ENCODE measurements around the gene DBNL. TPM values are rescaled to one million over a fixed set of nuclear protein-coding genes. Genes with fewer than 3 reads are reported as not detected.

Gene DBNL
- total RNA-seq, 1 donor from 2014 or later, result 94.5 TPM

- Mint-ChIP-seq H3K27ac (ENCODE audit: unreplicated experiment) (peak overlapping the region; percentile 96), H3K4me3 (ENCODE audit: unreplicated experiment) (peak overlapping the region; percentile 36), H3K27me3 (ENCODE audit: unreplicated experiment) (no peaks in the 10 kb centered on the region), H3K4me1 (ENCODE audit: unreplicated experiment) (peaks cover 74% of the 10 kb centered on the region), H3K36me3 (ENCODE audit: unreplicated experiment) (peaks cover 10% of the 10 kb centered on the region), H3K9me3 (ENCODE audit: unreplicated experiment) (no peaks in the 10 kb centered on the region)
- TF ChIP-seq CTCF (IDR thresholded peaks at IDR 0.05), result no peak
- DNase-seq (ENCODE audit: extremely low spot score, unreplicated experiment), result no peak
Observed at GRCh38 chr7:44101966-44102845, 57.7 kb downstream of the DBNL start.

GRCh38 chr7:44102846-44103565, 58.5 kb downstream of the DBNL start:
- no peak for TF ChIP-seq CTCF (IDR thresholded peaks at IDR 0.05)
- H3K27me3 Mint-ChIP-seq (ENCODE audit: unreplicated experiment), result no peaks in the 10 kb centered on the region
- H3K36me3 Mint-ChIP-seq (ENCODE audit: unreplicated experiment), result peaks cover 10% of the 10 kb centered on the region
- H3K9me3 Mint-ChIP-seq (ENCODE audit: unreplicated experiment), result no peaks in the 10 kb centered on the region
- no peak for DNase-seq (ENCODE audit: extremely low spot score, unreplicated experiment)
- peaks cover 71% of the 10 kb centered on the region for H3K4me1 Mint-ChIP-seq (ENCODE audit: unreplicated experiment)
- peak overlapping the region; percentile 62 for H3K4me3 Mint-ChIP-seq (ENCODE audit: unreplicated experiment)
- H3K27ac Mint-ChIP-seq (ENCODE audit: unreplicated experiment), result peak overlapping the region; percentile 96

- peak overlapping the region; percentile 96 for H3K27ac Mint-ChIP-seq (ENCODE audit: unreplicated experiment)
- peaks cover 72% of the 10 kb centered on the region for H3K4me1 Mint-ChIP-seq (ENCODE audit: unreplicated experiment)
- H3K27me3 Mint-ChIP-seq (ENCODE audit: unreplicated experiment), result no peaks in the 10 kb centered on the region
- H3K9me3 Mint-ChIP-seq (ENCODE audit: unreplicated experiment), result no peaks in the 10 kb centered on the region
- no peak for DNase-seq (ENCODE audit: extremely low spot score, unreplicated experiment)
- peaks cover 15% of the 10 kb centered on the region for H3K36me3 Mint-ChIP-seq (ENCODE audit: unreplicated experiment)
- peak overlapping the region; percentile 62 for H3K4me3 Mint-ChIP-seq (ENCODE audit: unreplicated experiment)
- TF ChIP-seq CTCF (IDR thresholded peaks at IDR 0.05), result no peak
Observed at GRCh38 chr7:44103566-44103922, 59.0 kb downstream of the DBNL start.

- DNase-seq (ENCODE audit: extremely low spot score, unreplicated experiment), result no peak
- no peaks in the 10 kb centered on the region for H3K9me3 Mint-ChIP-seq (ENCODE audit: unreplicated experiment)
- peak within 1 kb of the TSS; percentile 86 for H3K4me3 Mint-ChIP-seq (ENCODE audit: unreplicated experiment)
- peak within 1 kb of the TSS; percentile 96 for H3K27ac Mint-ChIP-seq (ENCODE audit: unreplicated experiment)
- H3K36me3 Mint-ChIP-seq (ENCODE audit: unreplicated experiment), result peaks cover 18% of the 10 kb centered on the region
- no peak for TF ChIP-seq CTCF (IDR thresholded peaks at IDR 0.05)
- H3K4me1 Mint-ChIP-seq (ENCODE audit: unreplicated experiment), result peaks cover 74% of the 10 kb centered on the region
- no peaks in the 10 kb centered on the region for H3K27me3 Mint-ChIP-seq (ENCODE audit: unreplicated experiment)
Observed at GRCh38 chr7:44103923-44104859, 59.7 kb downstream of the DBNL start, which contains the start of gene AEBP1. Gene AEBP1, plus strand, starts transcription at chr7:44104345. Its CDS starts 321 bp downstream, at chr7:44104666.

All from osteocyte (in vitro differentiated cells).